Stimulated activated CD8-positive, alpha-beta memory T cell treated with anti-CD3 and anti-CD28 coated beads, Interleukin-15, amount 100 ng/mL, for 1 hour (primary cell): ENCODE measurements around the gene UGGT2.
"Not testable (repeated sequence)": the region's sequence is repeated elsewhere in the genome, so short reads cannot be mapped to it uniquely, and the experiment has no call there.

Experiments
- DNase-seq: peaks from one replicate; pipeline ENCODE4 v3.0.0-alpha.2; 2020; ENCODE audit warnings: low read depth

Gene UGGT2

DNA sequence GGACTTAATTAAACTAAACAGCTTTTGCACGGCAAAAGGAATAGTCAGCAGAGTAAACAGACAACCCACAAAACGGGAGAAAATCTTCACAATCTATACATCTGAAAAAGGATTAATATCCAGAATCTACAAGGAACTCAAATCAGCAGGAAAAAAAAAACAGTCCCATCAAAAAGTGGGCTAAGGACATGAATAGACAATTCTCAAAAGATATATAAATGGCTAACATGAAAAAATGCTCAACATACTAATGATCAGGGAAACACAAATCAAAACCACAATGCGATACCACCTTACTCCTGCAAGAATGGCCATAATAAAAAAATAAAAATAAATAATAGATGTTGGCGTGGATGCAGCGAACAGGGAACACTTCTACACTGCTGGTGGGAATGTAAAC, 1.7 kb downstream of the UGGT2 start:
- DNase-seq: not testable (repeated sequence)

- DNase-seq: not testable (repeated sequence)
Observed at GRCh38 chr13:96050955-96051354, 2.2 kb downstream of the UGGT2 start.

DNA sequence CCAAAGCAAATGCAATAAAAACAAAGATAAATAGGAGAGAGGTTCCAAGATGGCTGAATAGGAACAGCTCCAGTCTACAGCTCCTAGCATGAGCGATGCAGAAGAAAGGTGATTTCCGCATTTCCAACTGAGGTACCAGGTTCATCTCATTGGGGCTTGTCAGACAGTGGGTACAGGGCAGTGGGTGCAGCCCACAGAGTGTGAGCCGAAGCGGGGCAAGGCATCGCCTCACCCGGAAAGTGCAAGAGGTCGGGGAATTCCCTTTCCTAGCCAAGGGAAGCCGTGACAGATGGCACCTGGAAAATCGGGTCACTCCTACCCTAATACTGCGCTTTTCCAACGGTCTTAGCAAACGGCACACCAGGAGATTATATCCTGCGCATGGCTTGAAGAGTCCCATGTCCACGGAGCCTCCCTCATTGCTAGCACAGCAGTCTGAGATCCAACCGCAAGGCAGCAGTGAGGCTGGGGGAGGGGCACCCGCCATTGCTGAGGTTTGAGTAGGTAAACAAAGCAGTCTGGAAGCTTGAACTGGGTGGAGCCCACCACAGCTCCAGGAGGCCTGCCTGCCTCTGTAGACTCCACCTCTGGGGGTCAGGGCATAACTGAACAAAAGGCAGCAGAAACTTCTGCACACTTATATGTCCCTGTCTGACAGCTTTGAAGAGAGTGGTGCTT, 6.6 kb downstream of the UGGT2 start:
- not testable (repeated sequence) for DNase-seq

DNA sequence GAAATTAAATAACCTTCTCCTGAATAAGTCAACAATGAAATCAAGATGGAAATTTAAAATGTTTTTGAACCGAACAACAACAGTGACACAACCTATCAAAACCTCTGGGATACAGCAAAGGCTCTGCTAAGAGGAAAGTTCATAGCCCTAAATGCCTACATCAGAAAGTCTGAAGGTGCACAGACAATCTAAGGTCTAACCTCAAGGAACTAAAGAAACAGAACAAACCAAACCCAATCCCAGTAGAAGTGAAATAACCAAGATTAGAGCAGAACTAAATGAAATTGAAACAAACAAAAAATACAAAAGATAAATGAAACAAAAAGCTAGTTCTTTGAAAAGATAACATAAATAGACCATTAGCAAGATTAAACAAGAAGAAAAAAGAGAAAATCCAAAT, 9.0 kb downstream of the UGGT2 start:
- no peak for DNase-seq

DNA sequence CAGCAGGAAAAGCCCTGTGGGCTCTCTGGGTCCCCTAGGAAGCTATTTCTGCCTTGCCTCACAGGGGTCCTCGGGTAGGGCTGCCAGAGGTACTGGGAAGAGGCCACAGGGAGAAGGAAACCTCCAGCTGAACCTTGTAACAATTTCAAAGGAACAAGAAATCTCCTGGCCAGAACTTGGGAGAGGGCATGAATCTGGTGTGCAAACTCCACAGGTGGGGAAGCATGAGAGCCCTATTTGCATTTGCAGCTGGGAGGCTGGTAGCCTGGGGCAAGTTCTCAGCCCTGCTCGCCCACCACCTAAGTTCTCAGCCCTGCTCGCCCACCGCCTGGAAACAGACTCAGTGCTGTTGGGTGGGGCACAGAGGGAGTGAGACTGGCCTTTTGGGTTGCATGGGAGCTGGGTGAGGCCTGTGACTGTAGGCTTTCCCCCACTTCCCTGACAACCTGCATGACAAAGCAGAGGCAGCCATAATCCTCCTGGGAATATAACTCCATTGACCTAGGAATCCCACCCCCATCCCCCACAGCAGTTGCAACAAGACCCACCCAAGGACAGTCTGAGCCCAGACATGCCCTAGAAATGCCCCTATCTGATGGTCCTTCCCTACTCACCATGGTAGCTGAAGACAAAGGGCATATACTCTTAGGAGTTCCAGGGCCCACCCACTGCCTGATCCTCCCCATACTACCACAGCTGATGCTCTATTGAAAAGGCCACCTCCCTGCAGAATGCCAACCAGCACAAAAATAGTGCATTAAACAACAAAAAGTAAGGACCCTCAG, 11.7 kb downstream of the UGGT2 start:
- DNase-seq: no peak

- no peak for DNase-seq
Observed at GRCh38 chr13:96036515-96036914, 16.7 kb downstream of the UGGT2 start.

DNA sequence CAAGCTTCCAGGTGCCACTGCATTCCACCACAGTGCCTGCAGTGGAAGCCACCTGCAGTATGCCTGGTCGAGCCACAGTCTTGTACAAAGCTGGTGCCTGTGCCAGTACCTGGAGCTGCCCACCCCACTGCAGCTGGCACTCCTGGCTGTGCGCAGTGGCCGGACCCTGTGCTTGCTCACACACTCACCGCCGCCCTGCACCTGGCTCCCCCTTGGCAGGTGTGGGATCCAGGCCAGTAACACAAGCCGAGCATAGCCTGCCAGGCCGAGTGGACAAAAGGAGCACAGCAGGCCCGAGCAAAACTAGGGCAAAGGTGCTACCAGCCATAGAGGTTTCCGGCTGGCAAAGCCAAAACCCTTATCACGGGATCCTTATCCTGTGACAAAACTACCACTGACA, 18.5 kb downstream of the UGGT2 start:
- DNase-seq: no peak

- no peak for DNase-seq
Observed at GRCh38 chr13:96033220-96034015, 19.8 kb downstream of the UGGT2 start.

- no peak for DNase-seq
Observed at GRCh38 chr13:96032717-96033116, 20.5 kb downstream of the UGGT2 start.

DNA sequence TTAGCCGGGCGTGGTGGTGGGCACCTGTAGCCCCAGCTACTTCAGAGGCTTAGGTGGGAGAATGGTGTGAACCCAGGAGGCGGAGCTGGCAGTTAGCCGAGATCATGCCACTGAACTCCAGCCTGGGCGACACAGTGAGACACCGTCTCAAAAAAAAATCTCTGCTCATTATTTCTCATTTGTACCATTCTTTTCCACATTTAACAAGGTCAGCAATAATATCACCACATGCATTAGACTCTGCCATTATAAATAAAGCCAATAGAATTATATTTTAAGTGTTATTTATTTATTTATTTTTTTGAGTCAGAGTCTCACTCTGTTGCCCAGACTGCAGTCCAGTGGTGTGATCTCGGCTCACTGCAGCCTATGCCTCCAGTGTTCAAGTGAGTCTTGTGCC, 24.2 kb downstream of the UGGT2 start:
- DNase-seq: no peak

DNA sequence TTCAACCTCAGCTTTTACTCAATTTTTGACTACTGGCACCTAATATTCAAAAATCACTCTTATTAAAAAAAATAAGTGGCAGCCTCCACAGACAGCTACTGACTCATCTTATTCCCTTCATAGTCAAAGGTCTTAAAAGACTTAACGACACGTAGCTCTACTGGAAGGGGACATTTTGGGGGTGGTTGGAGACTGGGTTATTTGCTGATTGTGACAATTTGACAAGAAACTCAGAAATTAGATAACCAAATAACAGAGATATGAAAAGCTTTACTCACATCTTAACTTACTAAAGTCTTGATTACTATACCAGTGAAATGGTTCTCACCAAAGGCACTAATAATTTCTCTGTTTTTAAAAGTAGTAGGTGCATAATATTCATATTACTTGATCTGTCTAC, 25.7 kb downstream of the UGGT2 start:
- no peak for DNase-seq

- no peak for DNase-seq
Observed at GRCh38 chr13:96025283-96025682, 27.9 kb downstream of the UGGT2 start.

- DNase-seq: no peak
Observed at GRCh38 chr13:96020931-96021330, 32.3 kb downstream of the UGGT2 start.

DNA sequence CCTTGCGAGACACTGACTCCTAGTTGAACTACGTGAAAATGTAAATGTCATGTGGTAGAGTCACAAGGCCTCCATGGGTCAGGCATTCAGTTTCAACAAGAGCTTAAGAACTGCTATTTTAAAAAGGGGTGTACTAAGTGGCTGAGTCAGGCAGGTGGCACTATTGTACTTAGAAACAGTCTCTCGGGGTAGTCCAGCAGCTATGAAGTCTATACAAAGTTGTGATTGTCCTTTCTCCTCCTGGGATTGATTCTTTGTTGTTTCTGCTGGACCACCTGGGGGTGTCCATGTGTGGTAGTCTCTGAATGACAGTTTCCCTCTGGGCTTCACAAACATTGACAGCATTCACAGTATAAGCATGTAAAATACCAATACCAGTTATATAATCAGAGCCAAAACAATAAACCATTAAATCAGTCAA, 33.0 kb downstream of the UGGT2 start:
- no peak for DNase-seq

DNA sequence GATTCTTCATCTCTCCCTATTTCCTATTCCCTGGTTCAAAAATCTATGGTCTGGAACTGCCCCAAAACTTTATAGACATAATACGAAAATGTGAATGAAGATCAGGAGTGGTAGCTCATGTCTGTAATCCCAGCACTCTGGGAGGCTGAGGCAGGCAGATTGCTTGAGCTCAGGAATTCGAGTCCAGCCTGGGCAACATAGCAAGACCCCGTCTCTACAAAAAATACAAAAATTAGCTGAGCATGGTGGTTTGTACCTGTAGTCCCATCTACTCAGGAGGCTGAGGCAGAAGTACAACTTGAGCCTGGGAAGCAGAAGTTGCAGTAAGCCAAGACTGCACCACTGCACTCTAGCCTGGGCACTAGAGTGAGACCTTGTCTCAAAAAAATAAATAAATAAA, 35.1 kb downstream of the UGGT2 start:
- DNase-seq: no peak

GRCh38 chr13:96011291-96011872, 41.8 kb downstream of the UGGT2 start:
- no peak for DNase-seq

- DNase-seq: no peak
Observed at GRCh38 chr13:96003304-96003703, 49.9 kb downstream of the UGGT2 start.

DNA sequence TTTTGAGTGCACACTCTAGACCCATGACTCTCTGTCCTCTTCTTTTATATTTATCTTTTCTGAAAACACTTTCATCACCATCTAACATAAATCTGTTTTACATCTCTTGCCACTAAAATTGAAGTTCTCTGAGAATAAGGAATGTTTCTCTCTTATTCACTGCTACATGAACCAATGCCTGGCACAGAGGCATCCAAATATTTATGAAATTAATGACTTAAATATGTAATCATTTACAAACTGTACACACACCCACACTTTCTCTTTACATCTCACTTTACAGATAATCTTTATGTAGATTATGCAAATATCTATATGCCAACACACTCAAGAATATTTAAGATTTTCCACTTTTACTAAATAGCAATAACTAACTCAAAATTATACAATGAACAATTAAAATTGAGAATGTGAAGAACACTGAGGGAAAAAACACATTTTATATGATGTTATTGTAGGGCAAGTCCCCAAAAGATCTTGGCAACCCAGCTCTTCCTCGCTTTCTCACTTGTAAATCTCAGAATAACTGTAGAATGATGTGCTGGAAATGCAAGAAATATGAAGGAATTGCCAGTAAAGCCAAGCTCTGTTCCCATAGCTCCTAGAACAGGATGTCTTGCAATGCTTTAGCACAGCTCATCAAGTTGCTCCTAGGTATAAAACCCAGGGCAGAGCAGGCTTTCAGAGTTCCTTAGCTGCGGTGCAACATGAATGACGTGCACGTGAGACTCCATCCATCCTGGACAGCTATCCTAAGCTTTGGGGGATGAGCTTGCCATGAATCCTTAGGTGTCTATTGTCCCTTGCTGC, 50.7 kb downstream of the UGGT2 start:
- no peak for DNase-seq

DNA sequence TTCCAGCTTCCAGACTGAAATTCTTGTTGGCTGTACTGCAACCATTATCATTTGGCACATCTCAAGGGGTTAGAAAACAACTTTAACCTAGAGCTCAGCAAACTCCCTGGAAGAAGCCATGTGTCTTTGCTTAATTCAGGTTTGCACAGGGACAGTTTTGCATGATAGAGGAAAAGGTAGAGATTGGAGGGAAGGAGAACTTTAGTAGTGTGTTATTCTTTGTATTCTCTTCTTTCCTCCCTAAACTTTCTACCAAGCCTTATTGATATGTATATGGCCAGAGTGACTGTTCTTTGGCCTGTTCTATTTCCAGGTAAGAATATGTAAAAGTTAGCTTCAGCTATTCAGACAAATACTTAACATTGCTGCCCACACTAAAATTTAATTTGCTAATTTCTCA, 53.1 kb downstream of the UGGT2 start:
- DNase-seq: no peak

DNA sequence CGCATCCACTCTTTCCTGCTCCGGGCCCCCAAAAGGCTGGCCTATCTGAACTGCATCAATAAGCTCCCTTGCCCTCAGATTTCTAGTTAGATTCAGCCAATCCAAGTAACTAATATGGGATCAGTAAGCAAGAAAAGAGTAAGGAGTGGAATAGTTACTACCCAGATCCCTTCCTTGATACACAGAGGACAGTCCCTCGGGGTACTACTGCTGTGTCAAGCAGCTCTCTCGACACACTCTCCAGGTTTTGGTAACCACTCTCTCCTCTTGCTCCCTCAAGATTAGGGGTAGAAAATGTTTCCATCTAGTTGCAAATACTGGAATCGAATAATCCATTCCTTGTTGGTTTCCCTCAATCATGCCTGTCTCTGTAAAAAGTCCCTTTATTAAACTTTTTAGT, 65.4 kb downstream of the UGGT2 start:
- DNase-seq: no peak

DNA sequence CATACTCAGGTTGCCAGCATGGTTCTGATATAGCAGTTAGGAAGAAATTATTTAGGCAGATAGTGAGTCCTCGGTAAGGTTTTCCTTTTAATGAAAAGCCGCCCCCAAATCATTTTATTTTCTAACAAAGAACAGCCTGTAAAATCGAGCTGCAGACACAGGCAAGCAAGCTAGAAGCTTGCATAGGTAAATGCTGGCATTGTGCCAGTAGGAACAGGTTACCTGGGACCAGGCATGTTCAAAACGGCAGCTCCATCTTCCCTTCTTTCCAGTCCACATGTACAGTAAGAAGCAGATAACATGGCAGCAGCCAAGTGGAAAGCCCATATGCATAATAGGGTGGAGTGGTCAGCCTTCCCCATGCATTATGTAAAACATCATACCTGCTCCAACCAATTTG, 71.1 kb downstream of the UGGT2 start:
- no peak for DNase-seq

DNA sequence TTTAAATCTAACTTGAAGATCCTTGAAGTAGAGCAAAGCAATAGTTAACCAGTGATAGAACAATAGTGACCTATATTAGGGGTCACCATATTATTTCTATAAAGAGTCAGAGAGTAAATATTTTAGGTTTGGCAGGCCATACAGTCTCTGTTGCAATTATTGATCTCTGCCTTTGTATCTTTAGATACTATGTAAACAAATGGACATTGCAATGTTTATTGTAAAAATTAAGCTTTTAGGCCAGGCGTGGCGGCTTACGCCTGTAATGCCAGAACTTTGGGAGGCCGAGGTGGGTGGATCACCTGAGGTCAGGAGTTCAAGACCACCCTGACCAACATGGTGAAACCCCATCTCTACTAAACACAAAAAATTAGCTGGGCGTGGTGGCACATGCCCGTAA, 80.5 kb downstream of the UGGT2 start:
- not testable (repeated sequence) for DNase-seq
